Nephron progenitor cell (in vitro differentiated cells): ENCODE results near the gene KIRREL3.
A peak's percentile ranks its signal among the peaks of the same experiment; 100 is the strongest.

Experiments
- DNase-seq: peaks from one replicate; pipeline ENCODE4 v3.0.0; 2021
- H3K27ac Mint-ChIP-seq: 2 replicates; pipeline ENCODE4 v1.8.0; 2021; ENCODE audit warnings: mild to moderate bottlenecking, moderate library complexity, mixed read lengths
- H3K27me3 Mint-ChIP-seq: 2 replicates; pipeline ENCODE4 v1.8.0; 2021; ENCODE audit warnings: mild to moderate bottlenecking, low read depth, mixed read lengths; ENCODE audit not compliant: poor library complexity
- H3K36me3 Mint-ChIP-seq: 2 replicates; pipeline ENCODE4 v1.8.0; 2021; ENCODE audit warnings: low read depth, mixed read lengths
- H3K4me1 Mint-ChIP-seq: 2 replicates; pipeline ENCODE4 v1.8.0; 2021; ENCODE audit warnings: mixed read lengths
- H3K4me3 Mint-ChIP-seq: 2 replicates; pipeline ENCODE4 v1.8.0; 2021; ENCODE audit warnings: mild to moderate bottlenecking, moderate library complexity, mixed read lengths
- H3K9me3 Mint-ChIP-seq: 2 replicates; pipeline ENCODE4 v1.8.0; 2021; ENCODE audit warnings: mild to moderate bottlenecking, moderate library complexity, mixed read lengths
- TF ChIP-seq, protein P1 (sequence below): fragments of 200-600 bp; sonication (generic); IDR thresholded peaks from 2 replicates; pipeline ENCODE4 v1.5.0; 2021; ENCODE audit warnings: antibody characterized with exemption

KIRREL3 gene

DNA sequence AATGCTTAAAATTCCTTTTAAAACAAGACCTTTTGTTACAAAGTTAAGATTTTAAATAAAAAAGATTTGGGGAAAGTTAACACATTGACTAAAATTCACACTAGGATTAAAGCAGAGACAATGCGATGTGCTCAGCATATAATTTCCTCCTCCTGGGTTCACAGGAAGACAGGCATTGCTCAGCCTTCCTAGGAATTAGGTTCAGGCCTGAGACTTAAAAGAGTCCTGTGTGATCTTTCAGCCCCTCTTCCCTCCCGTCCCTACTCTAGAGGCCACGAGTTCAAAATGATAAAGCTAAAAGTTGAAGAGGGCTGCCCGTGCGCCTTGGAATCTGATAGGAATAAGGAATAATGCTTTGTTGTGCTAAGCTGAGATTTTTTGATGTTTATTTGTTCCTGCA is 218.6 kb downstream of the KIRREL3 start:
- Mint-ChIP-seq H3K9me3 (no peaks in the 10 kb centered on the region), H3K4me3 (no peak overlapping the region), H3K27me3 (peaks cover 8% of the 10 kb centered on the region), H3K27ac (no peak overlapping the region), H3K4me1 (peaks cover 4% of the 10 kb centered on the region), H3K36me3 (no peaks in the 10 kb centered on the region)
- TF ChIP-seq, protein P1, sequence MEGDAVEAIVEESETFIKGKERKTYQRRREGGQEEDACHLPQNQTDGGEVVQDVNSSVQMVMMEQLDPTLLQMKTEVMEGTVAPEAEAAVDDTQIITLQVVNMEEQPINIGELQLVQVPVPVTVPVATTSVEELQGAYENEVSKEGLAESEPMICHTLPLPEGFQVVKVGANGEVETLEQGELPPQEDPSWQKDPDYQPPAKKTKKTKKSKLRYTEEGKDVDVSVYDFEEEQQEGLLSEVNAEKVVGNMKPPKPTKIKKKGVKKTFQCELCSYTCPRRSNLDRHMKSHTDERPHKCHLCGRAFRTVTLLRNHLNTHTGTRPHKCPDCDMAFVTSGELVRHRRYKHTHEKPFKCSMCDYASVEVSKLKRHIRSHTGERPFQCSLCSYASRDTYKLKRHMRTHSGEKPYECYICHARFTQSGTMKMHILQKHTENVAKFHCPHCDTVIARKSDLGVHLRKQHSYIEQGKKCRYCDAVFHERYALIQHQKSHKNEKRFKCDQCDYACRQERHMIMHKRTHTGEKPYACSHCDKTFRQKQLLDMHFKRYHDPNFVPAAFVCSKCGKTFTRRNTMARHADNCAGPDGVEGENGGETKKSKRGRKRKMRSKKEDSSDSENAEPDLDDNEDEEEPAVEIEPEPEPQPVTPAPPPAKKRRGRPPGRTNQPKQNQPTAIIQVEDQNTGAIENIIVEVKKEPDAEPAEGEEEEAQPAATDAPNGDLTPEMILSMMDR = no peak
- DNase-seq = no peak

DNA sequence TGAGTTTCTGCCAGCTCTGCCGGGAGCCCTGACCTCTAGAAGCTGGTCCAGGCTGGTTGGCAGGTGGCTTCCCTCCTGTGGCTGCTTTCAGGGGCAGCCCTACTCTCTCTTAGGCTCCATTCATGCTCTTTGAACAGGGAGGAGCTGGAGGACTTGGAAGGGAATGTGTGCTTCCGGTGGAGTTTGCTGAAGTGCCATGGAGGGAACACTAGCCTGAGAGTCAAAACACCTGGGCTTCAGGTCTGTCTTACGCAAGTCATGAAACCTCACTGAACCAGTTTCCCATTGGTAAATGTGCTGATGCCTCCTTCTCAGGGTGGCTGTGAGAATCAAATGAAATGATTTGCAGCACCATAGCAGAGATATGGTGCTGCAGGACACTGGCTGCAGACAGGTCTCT is 224.5 kb downstream of the KIRREL3 start:
- Mint-ChIP-seq H3K4me1 (peaks cover 36% of the 10 kb centered on the region), H3K4me3 (no peak overlapping the region), H3K27me3 (peaks cover 7% of the 10 kb centered on the region), H3K9me3 (no peaks in the 10 kb centered on the region), H3K27ac (no peak overlapping the region), H3K36me3 (no peaks in the 10 kb centered on the region)
- TF ChIP-seq, protein P1 = no peak
- no peak for DNase-seq

DNA sequence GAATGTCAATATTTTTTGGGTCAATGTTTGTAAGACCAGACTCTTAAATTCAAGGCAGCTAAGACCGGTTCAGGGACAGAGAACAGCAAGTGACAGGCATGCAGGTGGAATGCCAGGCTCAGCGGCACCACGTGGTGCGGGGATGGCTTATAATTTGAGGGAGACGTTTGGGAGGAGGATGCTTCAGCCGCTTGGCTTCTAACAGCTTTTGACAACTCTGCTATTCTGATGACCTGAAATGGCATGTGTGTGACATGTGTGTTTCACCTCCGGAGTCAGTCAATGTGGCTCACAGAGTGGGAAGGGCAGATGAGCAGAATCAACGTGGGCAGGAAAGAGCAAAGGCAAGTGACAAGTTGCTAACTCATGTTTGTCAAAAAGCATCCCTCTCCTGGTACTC is 228.3 kb downstream of the KIRREL3 start:
- Mint-ChIP-seq H3K4me1 (peaks cover 58% of the 10 kb centered on the region), H3K27ac (no peak overlapping the region), H3K27me3 (peaks cover 4% of the 10 kb centered on the region), H3K4me3 (no peak overlapping the region), H3K9me3 (no peaks in the 10 kb centered on the region), H3K36me3 (no peaks in the 10 kb centered on the region)
- DNase-seq = no peak
- TF ChIP-seq, protein P1 = no peak

DNA sequence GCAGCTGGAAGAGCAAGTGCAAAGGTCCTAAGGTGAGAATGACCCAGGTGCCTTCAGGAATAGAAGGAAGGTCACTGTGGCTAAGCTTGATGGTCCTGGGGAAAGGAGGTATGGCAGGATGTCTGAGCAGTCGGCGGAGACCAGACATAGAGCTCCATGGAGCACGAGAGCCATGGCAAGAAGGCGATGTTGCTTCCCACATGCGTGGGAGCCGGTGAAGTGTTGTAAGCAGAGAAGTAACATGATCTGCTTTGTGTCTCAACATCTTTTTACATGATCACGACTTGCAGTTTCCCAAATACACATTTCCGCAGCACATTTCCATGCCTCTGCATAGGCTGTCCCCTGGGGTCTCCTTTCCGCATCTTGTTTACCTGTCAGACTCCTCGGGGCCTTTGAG is 231.9 kb downstream of the KIRREL3 start:
- peaks cover 4% of the 10 kb centered on the region for H3K27me3 Mint-ChIP-seq
- DNase-seq = no peak
- no peaks in the 10 kb centered on the region for H3K9me3 Mint-ChIP-seq
- peak overlapping the region; percentile 48 for H3K27ac Mint-ChIP-seq
- H3K4me3 Mint-ChIP-seq = no peak overlapping the region
- no peaks in the 10 kb centered on the region for H3K36me3 Mint-ChIP-seq
- H3K4me1 Mint-ChIP-seq = peaks cover 57% of the 10 kb centered on the region
- TF ChIP-seq, protein P1 = no peak

DNA sequence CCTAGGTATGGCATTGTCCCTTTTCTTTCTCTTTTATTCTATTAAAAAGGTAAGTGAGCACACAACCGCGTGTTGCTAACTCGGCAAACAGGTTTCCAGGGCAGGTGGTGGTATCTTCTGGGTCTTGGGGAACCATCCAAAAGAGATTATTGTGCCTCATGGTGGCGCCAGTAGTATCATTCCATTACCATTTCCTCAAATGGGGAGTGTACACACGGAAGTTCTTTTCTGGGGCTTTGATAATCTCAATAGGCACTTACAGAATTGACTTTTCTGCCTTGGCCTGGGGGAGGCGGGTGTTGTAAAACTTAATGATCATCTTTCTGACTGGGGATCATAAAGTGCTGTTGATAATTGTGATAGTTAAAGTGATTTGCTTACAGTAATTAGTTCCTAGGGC is 234.1 kb downstream of the KIRREL3 start:
- H3K4me3 Mint-ChIP-seq = no peak overlapping the region

DNA sequence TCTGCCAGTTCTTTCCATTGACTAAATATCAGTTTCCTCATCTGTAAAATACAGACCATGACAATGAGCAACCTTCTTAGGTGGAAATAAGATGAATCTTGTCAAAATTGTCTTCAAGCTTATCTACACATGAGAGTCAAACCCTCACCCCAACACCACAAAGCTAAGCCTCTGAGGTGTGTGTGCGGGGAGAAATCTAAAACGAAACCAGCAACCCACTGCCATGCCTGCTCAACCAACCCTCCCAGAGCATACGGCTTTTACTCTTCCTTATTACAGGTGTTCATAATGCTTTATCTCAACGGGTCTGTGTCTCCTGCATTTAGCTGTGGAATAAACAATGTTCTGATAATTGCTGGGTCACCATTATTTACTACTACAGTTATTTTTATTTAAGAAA is 235.4 kb downstream of the KIRREL3 start:
- no peaks in the 10 kb centered on the region for H3K36me3 Mint-ChIP-seq
- H3K4me1 Mint-ChIP-seq = peaks cover 46% of the 10 kb centered on the region
- H3K27me3 Mint-ChIP-seq = peaks cover 6% of the 10 kb centered on the region
- TF ChIP-seq, protein P1 = no peak
- H3K4me3 Mint-ChIP-seq = no peak overlapping the region
- no peaks in the 10 kb centered on the region for H3K9me3 Mint-ChIP-seq
- no peak for DNase-seq
- no peak overlapping the region for H3K27ac Mint-ChIP-seq

More for the DNA sequence above, 234.1 kb downstream of the KIRREL3 start:
- TF ChIP-seq, protein P1 = no peak
- Mint-ChIP-seq H3K9me3 (no peaks in the 10 kb centered on the region), H3K27ac (peak overlapping the region; percentile 68), H3K36me3 (no peaks in the 10 kb centered on the region), H3K27me3 (no peaks in the 10 kb centered on the region), H3K4me1 (peaks cover 51% of the 10 kb centered on the region)
- no peak for DNase-seq
